K562 (cell line): Measurements from ENCODE around the gene GCDH. TPM values are rescaled to one million over a fixed set of nuclear protein-coding genes. Genes with fewer than 3 reads are reported as not detected.

ENCODE experiments used
- CREB3L1 ChIP-seq: fragments of 450-650 bp; IDR thresholded peaks from 2 replicates; pipeline ENCODE4 v1.6.1; 2014; ENCODE audit warnings: low read depth, mild to moderate bottlenecking, moderate library complexity, borderline replicate concordance
- ELK1 ChIP-seq: sonication (generic); formaldehyde crosslinking; IDR thresholded peaks from 2 replicates; pipeline ENCODE4 v1.8.1; 2022; ENCODE audit warnings: missing genetic modification reagents
- HDAC2 ChIP-seq: fragments of 450-650 bp; IDR thresholded peaks from 2 replicates; pipeline ENCODE4 v1.6.1; 2016; ENCODE audit warnings: mild to moderate bottlenecking
- JUNB ChIP-seq: fragments of 450-650 bp; formaldehyde crosslinking; conservative IDR thresholded peaks from 2 replicates; pipeline ENCODE4 v1.4.0; 2020; ENCODE audit warnings: mild to moderate bottlenecking
- KLF6 ChIP-seq: fragments of 250-450 bp; sonication (Bioruptor Pico); IDR thresholded peaks from 2 replicates; pipeline ENCODE4 v1.4.0; 2020; ENCODE audit warnings: mild to moderate bottlenecking, moderate library complexity, borderline replicate concordance
- MAFF ChIP-seq: IDR thresholded peaks from 2 replicates; pipeline ENCODE4 v1.6.1; 2012; ENCODE audit warnings: low read length, improper control_type of control experiment
- MAZ ChIP-seq, 2 experiments: fragments of 450-650 bp in 1 of 2; sonication (generic) in 1 of 2; formaldehyde crosslinking; IDR thresholded peaks in 1 of 2; conservative IDR thresholded peaks in 1 of 2; 2 replicates each; pipeline versions ENCODE4 v1.4.0 to v1.5.0; 2020; ENCODE audit warnings: mild to moderate bottlenecking in 1 of 2, missing genetic modification reagents in 1 of 2
- MCM5 ChIP-seq: fragments of 450-650 bp; IDR thresholded peaks from 2 replicates; pipeline ENCODE4 v1.6.1; 2016; ENCODE audit warnings: low read depth
- RHOXF2B ChIP-seq: fragments of 250-450 bp; sonication (Bioruptor Pico); conservative IDR thresholded peaks from 2 replicates; pipeline ENCODE4 v1.5.1; 2021
- SMARCA5 ChIP-seq: fragments of 450-650 bp; IDR thresholded peaks from 2 replicates; pipeline ENCODE4 v1.6.1; 2016
- STAG1 ChIP-seq: sonication (generic); formaldehyde crosslinking; IDR thresholded peaks from 2 replicates; pipeline ENCODE4 v1.5.0; 2020; ENCODE audit warnings: missing genetic modification reagents, borderline replicate concordance
- THAP7 ChIP-seq: fragments of 250-450 bp; sonication (Bioruptor Pico); IDR thresholded peaks from 2 replicates; pipeline ENCODE4 v1.5.0; 2021
- XRCC4 ChIP-seq: IDR thresholded peaks from one replicate; pipeline ENCODE4 v1.6.1; 2011; ENCODE audit not compliant: insufficient read depth, insufficient read length; ENCODE audit errors: extremely low read depth
- ZBTB7A ChIP-seq: IDR thresholded peaks from 2 replicates; pipeline ENCODE4 v1.6.1; 2011; ENCODE audit warnings: low read depth, mild to moderate bottlenecking, low read length, moderate library complexity, borderline replicate concordance; ENCODE audit not compliant: control insufficient read depth
- ZBTB9 ChIP-seq: fragments of 450-650 bp; formaldehyde crosslinking; IDR thresholded peaks from 2 replicates; pipeline ENCODE4 v1.4.0; 2020; ENCODE audit warnings: mild to moderate bottlenecking, moderate library complexity
- ZEB2 ChIP-seq: fragments of 450-650 bp; IDR thresholded peaks from 2 replicates; pipeline ENCODE4 v1.6.1; 2016
- ZNF239 ChIP-seq: fragments of 250-450 bp; sonication (Bioruptor Pico); IDR thresholded peaks from 2 replicates; pipeline ENCODE4 v1.4.0; 2020; ENCODE audit warnings: mild to moderate bottlenecking
- ZNF695 ChIP-seq: fragments of 450-650 bp; formaldehyde crosslinking; IDR thresholded peaks from 2 replicates; pipeline ENCODE4 v1.4.0; 2020; ENCODE audit warnings: mild to moderate bottlenecking, moderate library complexity
- polyA plus RNA-seq, 8 experiments: library from polyadenylated mRNA; depleted of rRNA in 4 of 8; stranded (reverse) in 5 of 8; unstranded in 3 of 8; fragments of >200 nt; fragmentation: Nextera tagmentation in 2 of 8; fragmentation: Illumina TruSeq in 1 of 8; extraction: Ambion mirVana in 2 of 8; extraction: Trizol in 1 of 8; gene quantifications; 2 replicates each; pipeline versions ENCODE4 v1.2.1 to v1.2.3, GENCODE V29; 2011 to 2014; ENCODE audit warnings: inconsistent platforms in 1 of 8, missing spikeins in 1 of 8
- total RNA-seq, 7 experiments: library from RNA; depleted of rRNA in 6 of 7; stranded (reverse); fragments of >200 nt in 6 of 7; fragmentation: Illumina TruSeq in 2 of 7; extraction: Trizol in 2 of 7; gene quantifications; 2 replicates each; pipeline versions ENCODE4 v1.2.1 to v1.2.3, GENCODE V29; 2011 to 2021; ENCODE audit warnings: low replicate concordance in 1 of 7
- TF ChIP-seq, protein P1 (sequence below), 3 experiments: fragments of 200-800 bp in 1 of 3; fragments of 250-450 bp in 1 of 3; fragments of 450-650 bp in 1 of 3; sonication (Bioruptor Pico) in 1 of 3; sonication (Bioruptor generic) in 1 of 3; formaldehyde crosslinking in 1 of 3; IDR thresholded peaks; 2 replicates each; pipeline versions ENCODE4 v1.6.1 to v1.8.0; 2016 to 2022; ENCODE audit warnings: mild to moderate bottlenecking in 2 of 3, missing genetic modification characterization in 2 of 3, missing compliant biosample characterization in 1 of 3, moderate library complexity in 1 of 3

Gene GCDH
- total and polyA plus RNA-seq, 9 of the 15 experiments (the other 6 are each of a cell fraction or from before 2014, with no cell fraction given): 2.9 to 50.8 (median 19.1) TPM

DNA sequence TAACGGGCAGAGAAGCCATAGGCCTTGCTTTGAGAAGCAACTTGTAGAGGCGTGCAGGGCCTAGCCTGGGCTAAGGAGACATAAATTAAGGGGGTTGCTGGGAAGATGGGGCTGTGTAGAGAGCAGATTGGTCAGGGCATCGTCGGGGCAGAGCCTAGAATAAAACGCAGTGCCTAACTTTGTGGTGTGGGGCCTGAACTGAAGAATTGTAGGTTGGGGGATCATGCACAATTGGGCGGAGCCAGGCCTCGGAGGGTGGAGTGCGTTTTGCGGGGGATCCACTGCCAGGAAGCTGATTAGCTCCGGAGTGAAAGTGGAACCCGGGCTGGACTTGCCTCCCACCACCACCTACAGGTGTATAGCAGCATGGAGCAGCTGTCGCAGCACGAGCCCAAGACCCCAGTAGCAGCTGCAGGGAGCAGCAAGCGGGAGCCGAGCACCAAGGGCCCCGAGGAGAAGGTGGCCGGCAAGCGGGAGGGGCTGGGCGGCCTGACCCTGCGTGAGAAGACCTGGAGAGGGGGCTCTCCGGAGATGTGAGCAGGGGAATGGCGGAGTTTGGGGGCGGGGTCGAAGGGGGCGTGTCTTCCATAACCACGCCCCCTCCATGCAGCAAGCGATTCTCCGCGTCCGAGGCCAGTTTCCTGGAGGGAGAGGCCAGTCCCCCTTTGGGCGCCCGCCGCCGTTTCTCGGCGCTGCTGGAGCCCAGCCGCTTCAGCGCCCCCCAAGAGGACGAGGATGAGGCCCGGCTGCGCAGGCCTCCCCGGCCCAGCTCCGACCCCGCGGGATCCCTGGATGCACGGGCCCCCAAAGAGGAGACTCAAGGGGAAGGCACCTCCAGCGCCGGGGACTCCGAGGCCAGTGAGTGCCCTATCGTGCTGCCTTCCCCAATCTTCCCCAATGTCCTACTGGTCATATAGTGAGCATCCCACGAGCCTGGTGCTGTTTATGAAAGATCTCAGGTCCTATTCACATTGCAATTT lies 23.6 kb upstream of the GCDH start (continued):
- TF ChIP-seq ZBTB9 (CRISPR knock-in tag) (no peak), CREB3L1 (0 out of 2 replicates have a peak, but pooled peaks have one; percentile 18), HDAC2 (peak; percentile 63; the same call in 1 of the 2 replicates), MCM5 (no peak), SMARCA5 (0 out of 2 replicates have a peak, but pooled peaks have one; percentile 46), THAP7 (CRISPR knock-in tag) (no peak), ZBTB7A (peak; percentile 81; the same call in 1 of the 2 replicates), ELK1 (no peak), ZNF695 (CRISPR knock-in tag) (no peak), XRCC4 (no peak), STAG1 (CRISPR knock-in tag) (no peak), MAZ (CRISPR knock-in tag; conservative IDR thresholded peaks at IDR 0.05 in 1 of 2, IDR thresholded peaks at IDR 0.05 in 1 of 2) (peak; percentile 77 to 84; a peak in 2 of 4 replicates), RHOXF2B (no peak), ZNF239 (no peak), MAFF (no peak), JUNB (CRISPR knock-in tag) (no peak), ZEB2 (0 out of 2 replicates have a peak, but pooled peaks have one; percentile 48), KLF6 (CRISPR knock-in tag) (no peak)
- TF ChIP-seq, protein P1, sequence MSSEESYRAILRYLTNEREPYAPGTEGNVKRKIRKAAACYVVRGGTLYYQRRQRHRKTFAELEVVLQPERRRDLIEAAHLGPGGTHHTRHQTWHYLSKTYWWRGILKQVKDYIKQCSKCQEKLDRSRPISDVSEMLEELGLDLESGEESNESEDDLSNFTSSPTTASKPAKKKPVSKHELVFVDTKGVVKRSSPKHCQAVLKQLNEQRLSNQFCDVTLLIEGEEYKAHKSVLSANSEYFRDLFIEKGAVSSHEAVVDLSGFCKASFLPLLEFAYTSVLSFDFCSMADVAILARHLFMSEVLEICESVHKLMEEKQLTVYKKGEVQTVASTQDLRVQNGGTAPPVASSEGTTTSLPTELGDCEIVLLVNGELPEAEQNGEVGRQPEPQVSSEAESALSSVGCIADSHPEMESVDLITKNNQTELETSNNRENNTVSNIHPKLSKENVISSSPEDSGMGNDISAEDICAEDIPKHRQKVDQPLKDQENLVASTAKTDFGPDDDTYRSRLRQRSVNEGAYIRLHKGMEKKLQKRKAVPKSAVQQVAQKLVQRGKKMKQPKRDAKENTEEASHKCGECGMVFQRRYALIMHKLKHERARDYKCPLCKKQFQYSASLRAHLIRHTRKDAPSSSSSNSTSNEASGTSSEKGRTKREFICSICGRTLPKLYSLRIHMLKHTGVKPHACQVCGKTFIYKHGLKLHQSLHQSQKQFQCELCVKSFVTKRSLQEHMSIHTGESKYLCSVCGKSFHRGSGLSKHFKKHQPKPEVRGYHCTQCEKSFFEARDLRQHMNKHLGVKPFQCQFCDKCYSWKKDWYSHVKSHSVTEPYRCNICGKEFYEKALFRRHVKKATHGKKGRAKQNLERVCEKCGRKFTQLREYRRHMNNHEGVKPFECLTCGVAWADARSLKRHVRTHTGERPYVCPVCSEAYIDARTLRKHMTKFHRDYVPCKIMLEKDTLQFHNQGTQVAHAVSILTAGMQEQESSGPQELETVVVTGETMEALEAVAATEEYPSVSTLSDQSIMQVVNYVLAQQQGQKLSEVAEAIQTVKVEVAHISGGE (CRISPR knock-in tag; IDR thresholded peaks at IDR 0.05): peak in 2 of 3 experiments; percentile 14 to 56; a peak in 1 of 6 replicates
